ENCODE data around the gene NRXN3.

DNA sequence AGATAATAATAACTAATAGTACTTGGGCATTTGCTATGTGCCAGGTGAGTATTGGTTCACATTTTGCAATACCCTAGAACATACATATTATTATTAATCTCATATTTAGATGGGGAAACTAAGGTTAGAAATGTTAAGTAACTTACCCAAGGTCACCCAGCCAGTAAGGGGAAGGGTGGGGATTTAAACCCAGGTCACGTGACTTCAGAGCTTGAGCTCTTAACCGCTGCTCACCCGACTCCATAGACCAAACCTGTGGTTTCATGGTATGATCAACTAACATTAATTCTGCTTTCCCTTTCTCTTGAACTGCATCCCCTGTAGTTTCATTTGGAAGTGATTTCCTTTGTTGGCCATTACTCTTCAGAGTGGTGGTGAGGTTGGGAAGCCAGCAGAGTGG lies 242.3 kb downstream of the NRXN3 start:
- TF ChIP-seq SYNCRIP (IDR thresholded peaks at IDR 0.05; ENCODE audit: insufficient read depth, low read depth, low read length) = no peak
- TF ChIP-seq MAFF (IDR thresholded peaks at IDR 0.05; ENCODE audit: low read depth, low read length) = no peak
- no peak for TF ChIP-seq ZNF672 (CRISPR knock-in tag; IDR thresholded peaks at IDR 0.05)
- TF ChIP-seq ZNF740 (CRISPR knock-in tag; IDR thresholded peaks at IDR 0.05) = no peak
- TF ChIP-seq CREB1 (IDR thresholded peaks at IDR 0.05) = no peak
- TF ChIP-seq CREB1 (CRISPR knock-in tag; IDR thresholded peaks at IDR 0.05) = no peak
- TF ChIP-seq RELA (CRISPR knock-in tag; IDR thresholded peaks at IDR 0.05) = no peak

All from HepG2 (cell line).